WTC11 (cell line): ENCODE results near the gene TMEM98.

Source experiments
- CREM ChIP-seq: sonication (generic); formaldehyde crosslinking; IDR thresholded peaks from 2 replicates; pipeline ENCODE4 v1.8.1; 2022; ENCODE audit warnings: mild to moderate bottlenecking, missing genetic modification reagents, moderate library complexity
- CTCF ChIP-seq: fragments of 200-600 bp; IDR thresholded peaks from 2 replicates; pipeline ENCODE4 v1.8.0; 2022; ENCODE audit warnings: antibody characterized with exemption
- MAX ChIP-seq: sonication (generic); formaldehyde crosslinking; IDR thresholded peaks from 2 replicates; pipeline ENCODE4 v1.8.0; 2022; ENCODE audit warnings: mild to moderate bottlenecking, missing genetic modification reagents
- MLX ChIP-seq: sonication (generic); formaldehyde crosslinking; IDR thresholded peaks from 2 replicates; pipeline ENCODE4 v1.8.1; 2023; ENCODE audit warnings: mild to moderate bottlenecking, missing genetic modification reagents, moderate library complexity
- TEAD4 ChIP-seq: sonication (generic); formaldehyde crosslinking; IDR thresholded peaks from 2 replicates; pipeline ENCODE4 v1.8.0; 2022; ENCODE audit warnings: mild to moderate bottlenecking, missing genetic modification reagents

GRCh38 chr17:32970281-32970680 lies 42.3 kb downstream of the TMEM98 start:
- no peak for TF ChIP-seq CTCF
- TF ChIP-seq MAX (CRISPR knock-in tag) = no peak
- no peak for TF ChIP-seq MLX (CRISPR knock-in tag)
- no peak for TF ChIP-seq CREM (CRISPR knock-in tag)
- TF ChIP-seq TEAD4 (CRISPR knock-in tag) = no peak
